Stimulated activated naive CD8-positive, alpha-beta T cell treated with anti-CD3 and anti-CD28 coated beads, Interleukin-15, amount 100 ng/mL, for 72 hours (primary cell): Measurements from ENCODE around the gene CDKAL1.

ENCODE experiments used
- ATAC-seq: fragments of 150-1000 bp; cut with Tn5 transposase; 2 replicates; pipeline ENCODE4 v1.10.0; 2021; ENCODE audit warnings: mild to moderate bottlenecking, moderate library complexity
- DNase-seq, 2 donors: peaks; one replicate each; pipeline ENCODE4 v3.0.0; 2021 to 2022
- H3K27ac Mint-ChIP-seq, 2 donors: one replicate each; pipeline ENCODE4 v1.8.0; 2022; ENCODE audit warnings: mild to moderate bottlenecking in 2 of 2, mixed read lengths in 2 of 2, moderate library complexity in 2 of 2
- H3K27me3 Mint-ChIP-seq: one replicate; pipeline ENCODE4 v1.8.0; 2022; ENCODE audit warnings: mixed read lengths
- H3K4me1 Mint-ChIP-seq: one replicate; pipeline ENCODE4 v1.8.0; 2022; ENCODE audit warnings: mild to moderate bottlenecking, mixed read lengths
- H3K4me3 Mint-ChIP-seq, 2 donors: one replicate each; pipeline ENCODE4 v1.8.0; 2022; ENCODE audit warnings: mild to moderate bottlenecking in 2 of 2, mixed read lengths in 2 of 2, moderate library complexity in 1 of 2
- H3K9me3 Mint-ChIP-seq, 2 donors: one replicate each; pipeline ENCODE4 v1.8.0; 2022; ENCODE audit warnings: mixed read lengths in 2 of 2

Gene CDKAL1

DNA sequence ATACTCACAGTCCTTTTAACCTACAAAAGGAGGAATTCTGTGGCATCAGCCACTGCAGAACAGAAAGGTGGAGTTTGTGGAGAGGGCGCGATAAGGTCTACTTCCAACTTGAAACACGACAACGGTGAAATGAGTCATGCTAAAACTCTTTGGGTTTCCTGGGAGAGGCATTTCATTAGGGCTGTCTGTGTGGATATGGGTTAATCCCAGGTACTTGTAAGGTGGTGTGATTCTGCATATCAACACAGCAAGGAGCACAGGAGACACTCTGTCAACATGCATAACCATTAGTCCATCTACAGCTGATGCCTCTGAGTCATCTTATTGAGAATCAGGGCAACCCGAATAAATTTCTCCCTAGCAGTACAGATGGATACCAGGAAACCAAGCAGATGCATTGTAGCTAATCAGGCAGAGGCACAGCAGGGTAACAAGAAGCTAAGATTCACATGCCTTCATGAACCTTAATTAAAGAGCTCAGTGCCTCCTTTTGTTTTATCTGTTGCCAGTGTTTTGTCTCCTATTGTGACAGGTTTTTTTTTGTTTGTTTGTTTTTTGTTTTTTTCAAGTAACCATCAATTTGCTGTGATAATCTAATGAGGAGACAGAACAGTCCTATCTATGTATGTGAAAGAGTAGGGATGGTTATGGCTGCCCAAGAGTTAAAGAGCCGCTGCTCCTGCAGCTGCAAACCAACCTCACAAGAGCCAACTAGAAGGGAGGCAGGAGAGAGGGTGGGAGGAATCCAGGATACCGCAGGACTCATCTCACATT lies 743.5 kb downstream of the CDKAL1 start:
- DNase-seq, result no peak
- Mint-ChIP-seq H3K4me1 (no peaks in the 10 kb centered on the region), H3K4me3 (no peak overlapping the region), H3K9me3 (no peaks in the 10 kb centered on the region), H3K27ac (no peak overlapping the region), H3K27me3 (no peaks in the 10 kb centered on the region)
- ATAC-seq, result no peak

DNA sequence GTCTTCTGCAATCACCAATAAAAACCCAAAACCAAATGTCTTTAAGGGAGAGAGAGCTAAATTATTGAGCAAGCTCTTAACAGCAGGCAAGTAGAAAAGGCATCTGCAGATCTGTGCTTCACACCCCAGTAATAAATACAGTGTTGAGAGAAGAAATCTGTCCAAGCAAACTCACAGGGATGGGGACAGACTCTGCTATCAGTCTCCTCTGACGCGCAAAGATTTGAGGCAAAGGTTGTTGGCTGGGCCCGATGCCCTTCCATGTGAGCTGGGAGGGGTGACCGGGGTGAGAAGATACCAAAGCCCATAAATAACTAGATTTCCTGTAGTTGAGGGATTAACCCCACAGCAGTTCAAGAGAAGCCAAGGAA lies 744.1 kb downstream of the CDKAL1 start:
- no peak for ATAC-seq

DNA sequence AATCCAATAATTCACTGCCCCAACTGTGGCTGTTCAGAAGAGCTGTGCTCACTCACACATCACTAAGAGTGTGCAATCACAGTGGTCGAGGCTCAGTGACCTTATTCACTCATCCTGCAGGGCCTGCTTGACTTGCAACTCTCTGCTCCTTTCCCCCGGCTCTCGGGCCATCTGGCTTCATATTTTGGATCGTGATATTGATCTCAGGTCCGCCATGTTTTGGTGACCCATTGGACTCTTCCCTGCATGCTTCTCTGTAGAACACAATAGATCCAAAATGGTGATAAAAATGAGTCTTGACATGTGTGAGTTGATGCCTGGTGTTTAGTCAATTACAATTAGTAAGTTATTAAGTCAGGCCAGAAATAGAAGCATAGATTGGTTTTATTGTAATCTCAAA lies 745.4 kb downstream of the CDKAL1 start:
- Mint-ChIP-seq H3K4me3 (no peak overlapping the region), H3K9me3 (no peaks in the 10 kb centered on the region), H3K27ac (no peak overlapping the region), H3K27me3 (no peaks in the 10 kb centered on the region), H3K4me1 (no peaks in the 10 kb centered on the region)
- no peak for DNase-seq
- ATAC-seq, result no peak

More for the DNA sequence above, 744.1 kb downstream of the CDKAL1 start:
- no peak for DNase-seq
- no peak overlapping the region for H3K4me3 Mint-ChIP-seq
- no peak overlapping the region for H3K27ac Mint-ChIP-seq
- no peaks in the 10 kb centered on the region for H3K9me3 Mint-ChIP-seq
- H3K4me1 Mint-ChIP-seq, result no peaks in the 10 kb centered on the region
- H3K27me3 Mint-ChIP-seq, result no peaks in the 10 kb centered on the region

DNA sequence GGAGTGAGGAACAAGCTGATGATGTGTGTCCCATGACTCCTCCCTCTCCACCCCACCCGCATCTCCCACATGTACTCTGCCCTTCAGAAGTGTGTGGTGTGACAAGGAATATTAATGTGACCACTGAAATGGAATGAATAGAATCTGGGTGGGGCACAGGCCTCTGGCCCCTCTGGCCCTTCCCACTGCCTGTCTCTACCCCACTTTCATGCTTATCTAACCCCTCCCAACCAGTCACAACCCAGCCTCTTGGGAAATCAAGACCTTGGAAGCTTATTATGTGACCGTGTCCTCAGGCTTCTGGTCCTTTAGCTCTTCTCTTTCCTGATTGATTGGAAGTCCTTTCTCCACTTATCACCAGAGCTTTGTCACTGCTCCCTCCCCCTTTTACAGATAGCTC lies 747.1 kb downstream of the CDKAL1 start:
- H3K9me3 Mint-ChIP-seq, result no peaks in the 10 kb centered on the region
- no peaks in the 10 kb centered on the region for H3K4me1 Mint-ChIP-seq
- H3K27ac Mint-ChIP-seq, result no peak overlapping the region
- H3K4me3 Mint-ChIP-seq, result no peak overlapping the region
- DNase-seq (no peak), ATAC-seq (no peak)
- no peaks in the 10 kb centered on the region for H3K27me3 Mint-ChIP-seq
